HCT116 (cell line): ENCODE measurements around the gene DOK5. TPM values are rescaled to one million over a fixed set of nuclear protein-coding genes. Genes with fewer than 3 reads are reported as not detected.

Source experiments
- ATAC-seq: fragments of 200-7000 bp; cut with Tn5 transposase; 2 replicates; pipeline ENCODE4 v1.9.1; 2020; ENCODE audit warnings: mild to moderate bottlenecking, moderate library complexity
- BruUV-seq: library from RNA; stranded (reverse); fragments of 400-500 nt; replicated peaks from 2 replicates; lab custom pipeline; 2021; lab: Mats Ljungman, UMichigan
- CTCF ChIA-PET: fragments of 300-600 bp; sonication (Branson Sonifier 250); formaldehyde crosslinking; loops from one replicate; lab custom pipeline; 2021; ENCODE audit warnings: antibody characterized with exemption; lab: Charles Lee
- POLR2A ChIA-PET: fragments of 300-600, 350-600 bp; sonication (Branson Sonifier 250); formaldehyde crosslinking; loops from one replicate; lab custom pipeline; 2021; ENCODE audit warnings: antibody characterized with exemption; lab: Charles Lee
- RAD21 ChIA-PET, 2 experiments: fragments of 300-600 bp; sonication (Branson Sonifier 250); formaldehyde crosslinking; loops; one replicate each; lab custom pipeline; 2023; ENCODE audit warnings: low total read pairs in 2 of 2; ENCODE audit not compliant: uncharacterized antibody in 2 of 2, unreplicated experiment in 2 of 2, low non-redundant PET in 1 of 2; lab: Charles Lee
- DNase-seq: peaks from one replicate; pipeline ENCODE4 v3.0.0-alpha.2; 2010; ENCODE audit warnings: low read depth, low spot score
- H2AFZ ChIP-seq: fragments of 200-600 bp; shearing (Covaris generic), sonication (generic); 2 replicates; pipeline ENCODE4 v1.6.1; 2017; ENCODE audit warnings: low read depth, mixed run types, mixed read lengths, antibody characterized with exemption, low read length; ENCODE audit not compliant: poor library complexity, severe bottlenecking
- H3K27ac ChIP-seq: 2 replicates; pipeline ENCODE4 v1.5.1; 2012; ENCODE audit warnings: low read depth, low read length
- H3K27me3 ChIP-seq: fragments of 200-600 bp; sonication (generic); 2 replicates; pipeline ENCODE4 v1.6.1; 2016; ENCODE audit warnings: mixed run types, low read length, mixed read lengths; ENCODE audit not compliant: insufficient read depth
- H3K36me3 ChIP-seq, 2 experiments: fragments of 200-500 bp in 1 of 2; fragments of 200-600 bp in 1 of 2; sonication (Bioruptor generic) in 1 of 2; sonication (generic) in 1 of 2; 2 replicates each; pipeline versions ENCODE4 v1.5.1 to v1.6.1; 2014 to 2016; ENCODE audit warnings: low read length in 2 of 2, inconsistent platforms in 1 of 2, mixed read lengths in 1 of 2, mixed run types in 1 of 2; ENCODE audit not compliant: insufficient read depth in 2 of 2, control insufficient read depth in 1 of 2
- H3K4me1 ChIP-seq, 2 experiments: fragments of 200-600 bp in 1 of 2; sonication (generic) in 1 of 2; 2 replicates each; pipeline versions ENCODE4 v1.5.1 to v1.6.1; 2012 to 2017; ENCODE audit warnings: low read length in 2 of 2, inconsistent platforms in 1 of 2, mild to moderate bottlenecking in 1 of 2, mixed read lengths in 1 of 2, mixed run types in 1 of 2, moderate library complexity in 1 of 2; ENCODE audit not compliant: insufficient read depth in 2 of 2, control insufficient read depth in 1 of 2
- H3K4me2 ChIP-seq: fragments of 200-600 bp; sonication (generic); 2 replicates; pipeline ENCODE4 v1.6.1; 2017; ENCODE audit warnings: mixed run types, low read length, mixed read lengths
- H3K4me3 ChIP-seq, 2 experiments: fragments of 200-600 bp in 1 of 2; sonication (generic) in 1 of 2; replicated peaks in 1 of 2; 2 replicates each; pipeline ENCODE4 v1.5.1; 2011 to 2016; ENCODE audit warnings: low read length in 2 of 2, control low read depth in 1 of 2, low read depth in 1 of 2, mild to moderate bottlenecking in 1 of 2, mixed read lengths in 1 of 2, mixed run types in 1 of 2
- H3K79me2 ChIP-seq: fragments of 200-600 bp; sonication (generic); 2 replicates; pipeline ENCODE4 v1.6.1; 2017; ENCODE audit warnings: mild to moderate bottlenecking, mixed run types, low read length, moderate library complexity, mixed read lengths; ENCODE audit not compliant: insufficient read depth
- H3K9ac ChIP-seq: fragments of 200-600 bp; sonication (generic); 2 replicates; pipeline ENCODE4 v1.6.1; 2016; ENCODE audit warnings: low read length, mixed read lengths
- H3K9me2 ChIP-seq: fragments of 200-600 bp; sonication (generic), shearing (Covaris generic); 2 replicates; pipeline ENCODE4 v1.6.1; 2017; ENCODE audit warnings: mixed run types, mild to moderate bottlenecking, moderate library complexity; ENCODE audit not compliant: insufficient read depth
- H3K9me3 ChIP-seq, 2 experiments: fragments of 200-500 bp in 1 of 2; fragments of 200-600 bp in 1 of 2; sonication (Bioruptor generic) in 1 of 2; sonication (generic) in 1 of 2; 2 replicates each; pipeline ENCODE4 v1.6.1; 2014 to 2017; ENCODE audit warnings: low read length in 2 of 2, mixed read lengths in 2 of 2, inconsistent platforms in 1 of 2, low read depth in 1 of 2, mild to moderate bottlenecking in 1 of 2, mixed run types in 1 of 2, moderate library complexity in 1 of 2; ENCODE audit not compliant: control insufficient read depth in 1 of 2, insufficient read depth in 1 of 2
- H4K20me1 ChIP-seq: fragments of 200-600 bp; sonication (generic), shearing (Covaris generic); 2 replicates; pipeline ENCODE4 v1.6.1; 2017; ENCODE audit warnings: mixed run types, mild to moderate bottlenecking, moderate library complexity; ENCODE audit not compliant: insufficient read depth
- CEBPB ChIP-seq: IDR thresholded peaks from 2 replicates; pipeline ENCODE4 v1.6.1; 2012; ENCODE audit warnings: low read depth
- ELF1 ChIP-seq: IDR thresholded peaks from 2 replicates; pipeline ENCODE4 v1.6.1; 2012; ENCODE audit warnings: low read depth, borderline replicate concordance
- JUND ChIP-seq: IDR thresholded peaks from 2 replicates; pipeline ENCODE4 v1.6.1; 2012
- POLR2A ChIP-seq: IDR thresholded peaks from 2 replicates; pipeline ENCODE4 v1.7.0; 2011; ENCODE audit warnings: borderline replicate concordance; ENCODE audit not compliant: insufficient read depth, insufficient read length; ENCODE audit errors: extremely low read depth
- SIN3A ChIP-seq: IDR thresholded peaks from 2 replicates; pipeline ENCODE4 v1.6.1; 2012; ENCODE audit warnings: low read depth
- TCF7L2 ChIP-seq: IDR thresholded peaks from 2 replicates; pipeline ENCODE4 v1.7.0; 2011; ENCODE audit warnings: borderline replicate concordance, inconsistent platforms; ENCODE audit not compliant: insufficient read depth, insufficient read length; ENCODE audit errors: extremely low read depth
- YY1 ChIP-seq: IDR thresholded peaks from 2 replicates; pipeline ENCODE4 v1.6.1; 2011; ENCODE audit warnings: low read length, low read depth, moderate library complexity, mild to moderate bottlenecking; ENCODE audit not compliant: insufficient replicate concordance; ENCODE audit errors: extremely low read depth
- ZFX ChIP-seq: fragments of 450-650 bp; IDR thresholded peaks from 2 replicates; pipeline ENCODE4 v1.6.1; 2017
- intact Hi-C: fragments of 100-400 bp; cut with micrococcal nuclease; formaldehyde crosslinking; loops from 2 replicates; pipeline ENCODE4 v1.10.0; 2022
- total RNA-seq: library from RNA; stranded (reverse); gene quantifications from one replicate; pipeline ENCODE4 v1.2.1, GENCODE V29; 2021; ENCODE audit not compliant: unreplicated experiment
- TF ChIP-seq, protein P1 (sequence below), 3 experiments: fragments of 200-600 bp in 1 of 3; sonication (generic) in 1 of 3; IDR thresholded peaks in 2 of 3; conservative IDR thresholded peaks in 1 of 3; 2 replicates each; pipeline ENCODE4 v1.5.1; 2012 to 2017; ENCODE audit warnings: low read depth in 2 of 3, low read length in 2 of 3, antibody characterized with exemption in 1 of 3, borderline replicate concordance in 1 of 3, control low read depth in 1 of 3, mild to moderate bottlenecking in 1 of 3, mixed read lengths in 1 of 3, mixed run types in 1 of 3, moderate library complexity in 1 of 3; ENCODE audit not compliant: insufficient read depth in 1 of 3

Gene DOK5
- total RNA-seq, 1 experiment from 2014 or later, result not detected

- TF ChIP-seq, protein P1, sequence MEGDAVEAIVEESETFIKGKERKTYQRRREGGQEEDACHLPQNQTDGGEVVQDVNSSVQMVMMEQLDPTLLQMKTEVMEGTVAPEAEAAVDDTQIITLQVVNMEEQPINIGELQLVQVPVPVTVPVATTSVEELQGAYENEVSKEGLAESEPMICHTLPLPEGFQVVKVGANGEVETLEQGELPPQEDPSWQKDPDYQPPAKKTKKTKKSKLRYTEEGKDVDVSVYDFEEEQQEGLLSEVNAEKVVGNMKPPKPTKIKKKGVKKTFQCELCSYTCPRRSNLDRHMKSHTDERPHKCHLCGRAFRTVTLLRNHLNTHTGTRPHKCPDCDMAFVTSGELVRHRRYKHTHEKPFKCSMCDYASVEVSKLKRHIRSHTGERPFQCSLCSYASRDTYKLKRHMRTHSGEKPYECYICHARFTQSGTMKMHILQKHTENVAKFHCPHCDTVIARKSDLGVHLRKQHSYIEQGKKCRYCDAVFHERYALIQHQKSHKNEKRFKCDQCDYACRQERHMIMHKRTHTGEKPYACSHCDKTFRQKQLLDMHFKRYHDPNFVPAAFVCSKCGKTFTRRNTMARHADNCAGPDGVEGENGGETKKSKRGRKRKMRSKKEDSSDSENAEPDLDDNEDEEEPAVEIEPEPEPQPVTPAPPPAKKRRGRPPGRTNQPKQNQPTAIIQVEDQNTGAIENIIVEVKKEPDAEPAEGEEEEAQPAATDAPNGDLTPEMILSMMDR (IDR thresholded peaks at IDR 0.05 in 2 of 3, conservative IDR thresholded peaks at IDR 0.05 in 1 of 3; ENCODE audit: borderline replicate concordance in 1 of 3, insufficient read depth in 1 of 3, low read depth in 2 of 3, low read length in 2 of 3), result no peak
- no peak for TF ChIP-seq POLR2A
Observed at GRCh38 chr20:54688476-54688875, 213.1 kb downstream of the DOK5 start (continued).

DNA sequence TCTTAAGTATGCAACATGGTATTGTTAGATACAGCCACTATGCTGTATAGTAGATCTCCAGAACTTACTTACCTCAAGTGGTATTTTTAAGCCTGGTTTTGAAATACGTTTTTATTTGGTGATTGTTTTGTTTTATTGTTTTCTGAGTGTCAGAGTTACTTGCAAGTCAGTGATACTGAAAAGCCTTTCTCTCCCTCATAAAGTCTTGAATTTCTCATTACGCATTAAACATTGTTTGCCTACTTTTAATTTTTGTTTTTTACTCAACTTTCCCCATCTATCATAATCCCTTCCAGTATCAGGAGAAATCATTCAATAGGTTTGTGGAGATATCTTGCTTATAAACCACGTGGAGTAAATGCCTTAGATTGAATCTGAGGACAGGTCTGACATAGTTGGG, 214.9 kb downstream of the DOK5 start:
- Histone ChIP-seq H3K9me2 (no peaks in the 10 kb centered on the region), H3K9me3 (no peaks in the 10 kb centered on the region), H2AFZ (no peak overlapping the region), H3K79me2 (no peaks in the 10 kb centered on the region), H3K27ac (no peak overlapping the region), H3K4me3 (no peak overlapping the region), H3K9ac (no peak overlapping the region), H3K27me3 (no peaks in the 10 kb centered on the region), H3K4me2 (no peak overlapping the region), H4K20me1 (no peaks in the 10 kb centered on the region), H3K36me3 (no peaks in the 10 kb centered on the region), H3K4me1 (no peaks in the 10 kb centered on the region)
- ChIA-PET POLR2A (no interaction called here), CTCF (no interaction called here), RAD21 (no interaction called here)
- intact Hi-C loops, result no loop called here
- no TSS peak for BruUV-seq
- ATAC-seq, result no peak
- TF ChIP-seq ZFX, result no peak
- no peak for TF ChIP-seq ELF1
- no peak for TF ChIP-seq CEBPB
- no peak for TF ChIP-seq JUND
- TF ChIP-seq SIN3A, result no peak
- no peak for TF ChIP-seq TCF7L2
- no peak for TF ChIP-seq YY1
- DNase-seq, result no peak
